HCT116 (cell line): ENCODE results near the gene SIK3. TPM values are rescaled to one million over a fixed set of nuclear protein-coding genes. Genes with fewer than 3 reads are reported as not detected.

ENCODE experiments used
- ATAC-seq: fragments of 200-7000 bp; cut with Tn5 transposase; 2 replicates; pipeline ENCODE4 v1.9.1; 2020; ENCODE audit warnings: mild to moderate bottlenecking, moderate library complexity
- BruUV-seq: library from RNA; stranded (reverse); fragments of 400-500 nt; replicated peaks from 2 replicates; lab custom pipeline; 2021; lab: Mats Ljungman, UMichigan
- CTCF ChIA-PET: fragments of 300-600 bp; sonication (Branson Sonifier 250); formaldehyde crosslinking; loops from one replicate; lab custom pipeline; 2021; ENCODE audit warnings: antibody characterized with exemption; lab: Charles Lee
- POLR2A ChIA-PET: fragments of 300-600, 350-600 bp; sonication (Branson Sonifier 250); formaldehyde crosslinking; loops from one replicate; lab custom pipeline; 2021; ENCODE audit warnings: antibody characterized with exemption; lab: Charles Lee
- RAD21 ChIA-PET, 2 experiments: fragments of 300-600 bp; sonication (Branson Sonifier 250); formaldehyde crosslinking; loops; one replicate each; lab custom pipeline; 2023; ENCODE audit warnings: low total read pairs in 2 of 2; ENCODE audit not compliant: uncharacterized antibody in 2 of 2, unreplicated experiment in 2 of 2, low non-redundant PET in 1 of 2; lab: Charles Lee
- DNase-seq: peaks from one replicate; pipeline ENCODE4 v3.0.0-alpha.2; 2010; ENCODE audit warnings: low read depth, low spot score
- H2AFZ ChIP-seq: fragments of 200-600 bp; shearing (Covaris generic), sonication (generic); 2 replicates; pipeline ENCODE4 v1.6.1; 2017; ENCODE audit warnings: low read depth, mixed run types, mixed read lengths, antibody characterized with exemption, low read length; ENCODE audit not compliant: poor library complexity, severe bottlenecking
- H3K27ac ChIP-seq: 2 replicates; pipeline ENCODE4 v1.5.1; 2012; ENCODE audit warnings: low read depth, low read length
- H3K27me3 ChIP-seq: fragments of 200-600 bp; sonication (generic); 2 replicates; pipeline ENCODE4 v1.6.1; 2016; ENCODE audit warnings: mixed run types, low read length, mixed read lengths; ENCODE audit not compliant: insufficient read depth
- H3K36me3 ChIP-seq, 2 experiments: fragments of 200-500 bp in 1 of 2; fragments of 200-600 bp in 1 of 2; sonication (Bioruptor generic) in 1 of 2; sonication (generic) in 1 of 2; 2 replicates each; pipeline versions ENCODE4 v1.5.1 to v1.6.1; 2014 to 2016; ENCODE audit warnings: low read length in 2 of 2, inconsistent platforms in 1 of 2, mixed read lengths in 1 of 2, mixed run types in 1 of 2; ENCODE audit not compliant: insufficient read depth in 2 of 2, control insufficient read depth in 1 of 2
- H3K4me1 ChIP-seq, 2 experiments: fragments of 200-600 bp in 1 of 2; sonication (generic) in 1 of 2; 2 replicates each; pipeline versions ENCODE4 v1.5.1 to v1.6.1; 2012 to 2017; ENCODE audit warnings: low read length in 2 of 2, inconsistent platforms in 1 of 2, mild to moderate bottlenecking in 1 of 2, mixed read lengths in 1 of 2, mixed run types in 1 of 2, moderate library complexity in 1 of 2; ENCODE audit not compliant: insufficient read depth in 2 of 2, control insufficient read depth in 1 of 2
- H3K4me2 ChIP-seq: fragments of 200-600 bp; sonication (generic); 2 replicates; pipeline ENCODE4 v1.6.1; 2017; ENCODE audit warnings: mixed run types, low read length, mixed read lengths
- H3K4me3 ChIP-seq, 2 experiments: fragments of 200-600 bp in 1 of 2; sonication (generic) in 1 of 2; replicated peaks in 1 of 2; 2 replicates each; pipeline ENCODE4 v1.5.1; 2011 to 2016; ENCODE audit warnings: low read length in 2 of 2, control low read depth in 1 of 2, low read depth in 1 of 2, mild to moderate bottlenecking in 1 of 2, mixed read lengths in 1 of 2, mixed run types in 1 of 2
- H3K79me2 ChIP-seq: fragments of 200-600 bp; sonication (generic); 2 replicates; pipeline ENCODE4 v1.6.1; 2017; ENCODE audit warnings: mild to moderate bottlenecking, mixed run types, low read length, moderate library complexity, mixed read lengths; ENCODE audit not compliant: insufficient read depth
- H3K9ac ChIP-seq: fragments of 200-600 bp; sonication (generic); 2 replicates; pipeline ENCODE4 v1.6.1; 2016; ENCODE audit warnings: low read length, mixed read lengths
- H3K9me2 ChIP-seq: fragments of 200-600 bp; sonication (generic), shearing (Covaris generic); 2 replicates; pipeline ENCODE4 v1.6.1; 2017; ENCODE audit warnings: mixed run types, mild to moderate bottlenecking, moderate library complexity; ENCODE audit not compliant: insufficient read depth
- H3K9me3 ChIP-seq, 2 experiments: fragments of 200-500 bp in 1 of 2; fragments of 200-600 bp in 1 of 2; sonication (Bioruptor generic) in 1 of 2; sonication (generic) in 1 of 2; 2 replicates each; pipeline ENCODE4 v1.6.1; 2014 to 2017; ENCODE audit warnings: low read length in 2 of 2, mixed read lengths in 2 of 2, inconsistent platforms in 1 of 2, low read depth in 1 of 2, mild to moderate bottlenecking in 1 of 2, mixed run types in 1 of 2, moderate library complexity in 1 of 2; ENCODE audit not compliant: control insufficient read depth in 1 of 2, insufficient read depth in 1 of 2
- H4K20me1 ChIP-seq: fragments of 200-600 bp; sonication (generic), shearing (Covaris generic); 2 replicates; pipeline ENCODE4 v1.6.1; 2017; ENCODE audit warnings: mixed run types, mild to moderate bottlenecking, moderate library complexity; ENCODE audit not compliant: insufficient read depth
- ELF1 ChIP-seq: IDR thresholded peaks from 2 replicates; pipeline ENCODE4 v1.6.1; 2012; ENCODE audit warnings: low read depth, borderline replicate concordance
- EZH2 ChIP-seq: fragments of 200-600 bp; sonication (generic); IDR thresholded peaks from 2 replicates; pipeline ENCODE4 v1.6.1; 2017; ENCODE audit warnings: antibody characterized with exemption, mixed run types
- RAD21 ChIP-seq: IDR thresholded peaks from 2 replicates; pipeline ENCODE4 v1.6.1; 2012; ENCODE audit warnings: low read depth, mild to moderate bottlenecking
- TCF7L2 ChIP-seq: IDR thresholded peaks from 2 replicates; pipeline ENCODE4 v1.7.0; 2011; ENCODE audit warnings: borderline replicate concordance, inconsistent platforms; ENCODE audit not compliant: insufficient read depth, insufficient read length; ENCODE audit errors: extremely low read depth
- YY1 ChIP-seq: IDR thresholded peaks from 2 replicates; pipeline ENCODE4 v1.6.1; 2011; ENCODE audit warnings: low read length, low read depth, moderate library complexity, mild to moderate bottlenecking; ENCODE audit not compliant: insufficient replicate concordance; ENCODE audit errors: extremely low read depth
- ZFX ChIP-seq: fragments of 450-650 bp; IDR thresholded peaks from 2 replicates; pipeline ENCODE4 v1.6.1; 2017
- ZNF274 ChIP-seq: fragments of 200-500 bp; sonication (Bioruptor generic); IDR thresholded peaks from 2 replicates; pipeline ENCODE4 v1.6.1; 2014; ENCODE audit warnings: mild to moderate bottlenecking, low read depth, low read length, inconsistent platforms
- intact Hi-C: fragments of 100-400 bp; cut with micrococcal nuclease; formaldehyde crosslinking; loops from 2 replicates; pipeline ENCODE4 v1.10.0; 2022
- total RNA-seq: library from RNA; stranded (reverse); gene quantifications from one replicate; pipeline ENCODE4 v1.2.1, GENCODE V29; 2021; ENCODE audit not compliant: unreplicated experiment
- TF ChIP-seq, protein P1 (sequence below): IDR thresholded peaks from 2 replicates; pipeline ENCODE4 v1.6.1; 2012

SIK3 gene
- total RNA-seq, 1 experiment from 2014 or later = 21.0 TPM

DNA sequence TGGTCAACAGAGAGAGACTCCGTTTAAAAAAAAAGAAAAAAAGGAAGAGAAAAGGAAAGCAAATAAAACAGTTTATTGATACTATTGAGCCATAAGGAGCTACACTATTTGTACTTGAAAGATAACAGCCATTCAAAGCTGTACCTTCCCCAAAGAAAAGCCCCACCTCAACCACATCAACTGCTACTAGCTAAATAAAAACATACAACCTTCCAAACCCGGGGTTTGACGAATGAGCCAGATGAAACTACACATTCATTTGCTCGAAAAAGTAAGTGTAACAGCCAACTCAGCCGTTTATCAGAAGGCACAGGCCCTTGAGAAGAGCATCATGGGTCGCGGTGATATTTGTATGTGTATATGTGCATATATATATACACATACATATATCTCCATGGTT lies 78.4 kb downstream of the SIK3 start:
- intact Hi-C loops = no loop called here
- Histone ChIP-seq H3K27me3 (no peaks in the 10 kb centered on the region), H3K9ac (no peak overlapping the region), H4K20me1 (no peaks in the 10 kb centered on the region), H2AFZ (no peak overlapping the region), H3K36me3 (no peaks in the 10 kb centered on the region), H3K9me2 (no peaks in the 10 kb centered on the region), H3K4me2 (no peak overlapping the region), H3K79me2 (peaks cover 42% of the 10 kb centered on the region), H3K4me1 (peaks cover 0 to 7% of the 10 kb centered on the region in 2 experiments; a peak in 2 of 4 replicates), H3K27ac (no peak overlapping the region), H3K4me3 (no peak overlapping the region), H3K9me3 (no peaks in the 10 kb centered on the region)
- CTCF ChIA-PET = interaction anchor here (0.9 kb wide), 1 partner anchor 8 kb away, joined by 3 read pairs; no protein-coding TSS in a partner anchor
- ATAC-seq (no peak), DNase-seq (no peak)
- POLR2A ChIA-PET = no interaction called here
- TF ChIP-seq TCF7L2 (no peak), ZNF274 (no peak), YY1 (no peak)
- BruUV-seq = no TSS peak
- RAD21 ChIA-PET = no interaction called here

DNA sequence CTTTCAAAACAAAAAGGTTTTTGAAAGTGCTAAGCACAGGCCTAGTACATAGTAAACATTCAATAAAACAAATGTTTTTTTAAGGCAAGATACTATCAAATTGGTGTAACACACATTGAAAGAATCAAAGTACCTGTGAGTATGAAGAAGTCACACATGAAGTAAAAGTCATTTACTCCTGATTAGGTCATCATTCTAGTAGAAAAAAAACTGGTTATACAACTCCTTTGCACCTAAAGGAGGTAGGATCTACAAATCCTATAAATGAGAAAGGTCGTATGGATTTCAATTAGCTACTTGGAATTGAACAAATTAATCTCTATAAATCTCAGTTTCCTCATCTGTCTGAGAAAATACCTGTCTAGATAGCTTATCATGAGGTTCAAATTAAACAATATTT lies 80.8 kb downstream of the SIK3 start:
- Histone ChIP-seq H3K79me2 (peaks cover 36% of the 10 kb centered on the region), H3K9me3 (no peaks in the 10 kb centered on the region), H3K9me2 (no peaks in the 10 kb centered on the region), H3K4me2 (no peak overlapping the region), H3K27ac (no peak overlapping the region), H3K4me1 (peaks cover 0 to 7% of the 10 kb centered on the region in 2 experiments; a peak in 2 of 4 replicates), H3K4me3 (no peak overlapping the region), H4K20me1 (no peaks in the 10 kb centered on the region), H3K36me3 (no peaks in the 10 kb centered on the region), H2AFZ (no peak overlapping the region), H3K9ac (no peak overlapping the region), H3K27me3 (no peaks in the 10 kb centered on the region)
- POLR2A ChIA-PET = no interaction called here
- intact Hi-C loops = no loop called here
- TF ChIP-seq ZFX = no peak
- no peak for TF ChIP-seq EZH2
- no peak for TF ChIP-seq RAD21
- TF ChIP-seq, protein P1, sequence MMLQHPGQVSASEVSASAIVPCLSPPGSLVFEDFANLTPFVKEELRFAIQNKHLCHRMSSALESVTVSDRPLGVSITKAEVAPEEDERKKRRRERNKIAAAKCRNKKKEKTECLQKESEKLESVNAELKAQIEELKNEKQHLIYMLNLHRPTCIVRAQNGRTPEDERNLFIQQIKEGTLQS = no peak
- no peak for TF ChIP-seq ELF1
- RAD21 ChIA-PET = no interaction called here
- DNase-seq = no peak
- CTCF ChIA-PET = no interaction called here
- ATAC-seq = no peak
- BruUV-seq = no TSS peak
